ENCODE results near the gene TMSB4X.

Gene TMSB4X

GRCh38 chrX:12967711-12968465, 7.0 kb upstream of the TMSB4X start:
- H3K4me3 ChIP-seq (ENCODE audit: low read length in 2 of 2): no peak overlapping the region
- H3K27ac ChIP-seq (ENCODE audit: low read length): no peak overlapping the region
- H3K9me3 ChIP-seq (ENCODE audit: control insufficient read depth in 2 of 2, low read length in 2 of 2): no peaks in the 10 kb centered on the region
- peaks cover 0 to 5% of the 10 kb centered on the region in 2 donors for H3K27me3 ChIP-seq (ENCODE audit: control insufficient read depth in 1 of 2, insufficient read depth in 2 of 2, low read length in 2 of 2)
- H3K4me1 ChIP-seq (ENCODE audit: control insufficient read depth, insufficient read depth, low read length): peaks cover 7% of the 10 kb centered on the region
- H3K36me3 ChIP-seq (ENCODE audit: control insufficient read depth in 2 of 2, insufficient read depth in 2 of 2, low read length in 2 of 2): no peaks in the 10 kb centered on the region
- H3K9ac ChIP-seq (ENCODE audit: low read length in 2 of 2): no peak overlapping the region

- Histone ChIP-seq H3K9me3 (ENCODE audit: control insufficient read depth in 2 of 2, low read length in 2 of 2) (no peaks in the 10 kb centered on the region), H3K4me3 (ENCODE audit: low read length in 2 of 2) (peak overlapping the region; percentile 7 to 55)
Observed at GRCh38 chrX:12970691-12971202, 4.2 kb upstream of the TMSB4X start.

DNA sequence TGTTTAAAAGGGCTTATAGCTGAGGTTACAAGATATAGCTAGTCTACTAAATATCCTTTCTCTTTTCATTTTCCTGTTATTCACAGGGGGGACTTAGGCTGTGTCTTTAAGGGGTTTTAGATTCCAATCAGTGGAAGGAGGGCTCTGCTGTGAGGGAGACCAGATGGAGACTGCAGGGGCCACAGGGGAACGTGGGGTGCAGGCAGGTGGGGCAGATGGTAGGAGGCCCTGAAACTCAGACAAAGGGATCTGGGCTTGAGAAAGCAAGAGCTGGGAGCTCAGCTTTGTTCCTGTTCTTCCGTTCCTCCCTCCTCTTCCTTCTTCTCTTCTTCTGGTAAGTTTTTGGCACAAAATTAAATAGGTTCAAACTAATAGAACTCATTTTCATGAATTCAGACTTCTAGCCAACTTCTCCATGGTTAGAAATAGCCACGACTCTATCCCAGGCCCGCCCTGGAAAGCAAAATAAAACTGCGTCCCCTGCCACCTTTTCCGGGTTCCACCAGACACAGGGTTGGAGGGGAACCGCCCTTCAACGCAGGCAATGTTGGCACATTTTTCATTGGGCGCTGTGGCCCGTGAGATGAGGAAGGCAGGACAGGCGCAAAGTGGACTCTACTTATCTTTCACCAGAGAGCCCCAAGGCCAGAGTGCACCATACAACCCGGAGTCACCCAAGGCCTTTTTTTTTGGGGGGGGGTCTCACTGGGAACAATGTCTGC, 3.5 kb upstream of the TMSB4X start:
- Histone ChIP-seq H3K36me3 (ENCODE audit: control insufficient read depth in 2 of 2, insufficient read depth in 2 of 2, low read length in 2 of 2) (no peaks in the 10 kb centered on the region), H3K9ac (ENCODE audit: low read length in 2 of 2) (peak overlapping the region in 1 of 2 donors; percentile 30), H3K9me3 (ENCODE audit: control insufficient read depth in 2 of 2, low read length in 2 of 2) (no peaks in the 10 kb centered on the region), H3K4me3 (ENCODE audit: low read length in 2 of 2) (peak overlapping the region in 1 of 2 donors; percentile 29), H3K4me1 (ENCODE audit: control insufficient read depth, insufficient read depth, low read length) (peaks cover 12% of the 10 kb centered on the region), H3K27ac (ENCODE audit: low read length) (peak overlapping the region; percentile 64), H3K27me3 (ENCODE audit: control insufficient read depth in 1 of 2, insufficient read depth in 2 of 2, low read length in 2 of 2) (peaks cover 0 to 5% of the 10 kb centered on the region in 2 donors)

More at GRCh38 chrX:12970691-12971202, 4.2 kb upstream of the TMSB4X start:
- Histone ChIP-seq H3K4me1 (ENCODE audit: control insufficient read depth, insufficient read depth, low read length) (peaks cover 12% of the 10 kb centered on the region), H3K9ac (ENCODE audit: low read length in 2 of 2) (peak overlapping the region; percentile 3 to 47), H3K27ac (ENCODE audit: low read length) (peak overlapping the region; percentile 64), H3K36me3 (ENCODE audit: control insufficient read depth in 2 of 2, insufficient read depth in 2 of 2, low read length in 2 of 2) (no peaks in the 10 kb centered on the region), H3K27me3 (ENCODE audit: control insufficient read depth in 1 of 2, insufficient read depth in 2 of 2, low read length in 2 of 2) (peaks cover 0 to 5% of the 10 kb centered on the region in 2 donors)

GRCh38 chrX:12972243-12972642, 2.7 kb upstream of the TMSB4X start:
- Histone ChIP-seq H3K4me3 (ENCODE audit: low read length in 2 of 2) (peak overlapping the region in 1 of 2 donors; percentile 22), H3K9me3 (ENCODE audit: control insufficient read depth in 2 of 2, low read length in 2 of 2) (no peaks in the 10 kb centered on the region), H3K27me3 (ENCODE audit: control insufficient read depth in 1 of 2, insufficient read depth in 2 of 2, low read length in 2 of 2) (peaks cover 0 to 5% of the 10 kb centered on the region in 2 donors), H3K4me1 (ENCODE audit: control insufficient read depth, insufficient read depth, low read length) (peaks cover 12% of the 10 kb centered on the region), H3K9ac (ENCODE audit: low read length in 2 of 2) (peak overlapping the region in 1 of 2 donors; percentile 41), H3K36me3 (ENCODE audit: control insufficient read depth in 2 of 2, insufficient read depth in 2 of 2, low read length in 2 of 2) (no peaks in the 10 kb centered on the region), H3K27ac (ENCODE audit: low read length) (peak overlapping the region; percentile 64)

GRCh38 chrX:12972878-12973560, 1.9 kb upstream of the TMSB4X start:
- peak overlapping the region in 1 of 2 donors; percentile 86 for H3K4me3 ChIP-seq (ENCODE audit: low read length in 2 of 2)

GRCh38 chrX:12973561-12974304, 1.2 kb upstream of the TMSB4X start:
- H3K9ac ChIP-seq (ENCODE audit: low read length in 2 of 2): peak overlapping the region; percentile 36 to 97
- no peaks in the 10 kb centered on the region for H3K9me3 ChIP-seq (ENCODE audit: control insufficient read depth in 2 of 2, low read length in 2 of 2)
- H3K27me3 ChIP-seq (ENCODE audit: control insufficient read depth in 1 of 2, insufficient read depth in 2 of 2, low read length in 2 of 2): peaks cover 0 to 4% of the 10 kb centered on the region in 2 donors
- peak overlapping the region; percentile 90 for H3K27ac ChIP-seq (ENCODE audit: low read length)
- H3K4me1 ChIP-seq (ENCODE audit: control insufficient read depth, insufficient read depth, low read length): peaks cover 16% of the 10 kb centered on the region
- H3K36me3 ChIP-seq (ENCODE audit: control insufficient read depth in 2 of 2, insufficient read depth in 2 of 2, low read length in 2 of 2): no peaks in the 10 kb centered on the region
- H3K4me3 ChIP-seq (ENCODE audit: low read length in 2 of 2): peak overlapping the region; percentile 86 to 93

More at GRCh38 chrX:12972878-12973560, 1.9 kb upstream of the TMSB4X start:
- Histone ChIP-seq H3K9me3 (ENCODE audit: control insufficient read depth in 2 of 2, low read length in 2 of 2) (no peaks in the 10 kb centered on the region), H3K9ac (ENCODE audit: low read length in 2 of 2) (peak overlapping the region; percentile 36 to 97), H3K36me3 (ENCODE audit: control insufficient read depth in 2 of 2, insufficient read depth in 2 of 2, low read length in 2 of 2) (no peaks in the 10 kb centered on the region), H3K27ac (ENCODE audit: low read length) (peak overlapping the region; percentile 90), H3K4me1 (ENCODE audit: control insufficient read depth, insufficient read depth, low read length) (peaks cover 12% of the 10 kb centered on the region), H3K27me3 (ENCODE audit: control insufficient read depth in 1 of 2, insufficient read depth in 2 of 2, low read length in 2 of 2) (peaks cover 0 to 4% of the 10 kb centered on the region in 2 donors)

DNA sequence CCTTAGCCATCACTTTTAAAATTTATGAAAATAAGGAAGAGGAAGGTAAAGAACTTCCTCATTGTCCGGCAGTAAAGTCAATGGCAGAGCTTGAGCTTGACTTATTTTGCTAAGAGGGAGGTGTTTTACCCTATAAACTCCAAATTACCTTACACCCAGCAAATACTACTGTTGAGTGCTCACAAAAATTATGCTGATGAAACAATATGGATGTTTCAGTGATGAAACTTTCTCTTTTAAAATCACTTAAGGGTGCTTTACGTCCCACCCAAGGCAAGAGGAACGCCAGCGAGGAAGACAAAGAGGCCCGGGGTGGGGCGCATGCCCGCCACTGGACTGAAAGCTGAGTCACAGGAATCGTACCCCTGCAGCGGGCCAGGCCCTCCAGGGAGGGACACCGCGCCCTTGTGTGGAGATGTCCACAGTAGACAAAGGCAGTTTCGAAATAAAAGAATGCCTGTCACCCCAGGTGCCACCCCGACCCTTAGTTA, 560 bp upstream of the TMSB4X start:
- Histone ChIP-seq H3K4me1 (ENCODE audit: control insufficient read depth, insufficient read depth, low read length) (peaks cover 19% of the 10 kb centered on the region), H3K27ac (ENCODE audit: low read length) (peak overlapping the region; percentile 90), H3K9me3 (ENCODE audit: control insufficient read depth in 2 of 2, low read length in 2 of 2) (no peaks in the 10 kb centered on the region), H3K4me3 (ENCODE audit: low read length in 2 of 2) (peak overlapping the region; percentile 86 to 93), H3K27me3 (ENCODE audit: control insufficient read depth in 1 of 2, insufficient read depth in 2 of 2, low read length in 2 of 2) (peaks cover 0 to 4% of the 10 kb centered on the region in 2 donors), H3K9ac (ENCODE audit: low read length in 2 of 2) (peak overlapping the region; percentile 64 to 97), H3K36me3 (ENCODE audit: control insufficient read depth in 2 of 2, insufficient read depth in 2 of 2, low read length in 2 of 2) (no peaks in the 10 kb centered on the region)

- Histone ChIP-seq H3K4me3 (ENCODE audit: low read length in 2 of 2) (peak overlapping the region; percentile 86 to 93), H3K36me3 (ENCODE audit: control insufficient read depth in 2 of 2, insufficient read depth in 2 of 2, low read length in 2 of 2) (no peaks in the 10 kb centered on the region), H3K27me3 (ENCODE audit: control insufficient read depth in 1 of 2, insufficient read depth in 2 of 2, low read length in 2 of 2) (peaks cover 0 to 4% of the 10 kb centered on the region in 2 donors), H3K27ac (ENCODE audit: low read length) (peak overlapping the region; percentile 90), H3K9me3 (ENCODE audit: control insufficient read depth in 2 of 2, low read length in 2 of 2) (no peaks in the 10 kb centered on the region), H3K9ac (ENCODE audit: low read length in 2 of 2) (peak overlapping the region; percentile 93 to 97), H3K4me1 (ENCODE audit: control insufficient read depth, insufficient read depth, low read length) (peaks cover 19% of the 10 kb centered on the region)
Observed at GRCh38 chrX:12975670-12975965, 708 bp downstream of the TMSB4X start.

DNA sequence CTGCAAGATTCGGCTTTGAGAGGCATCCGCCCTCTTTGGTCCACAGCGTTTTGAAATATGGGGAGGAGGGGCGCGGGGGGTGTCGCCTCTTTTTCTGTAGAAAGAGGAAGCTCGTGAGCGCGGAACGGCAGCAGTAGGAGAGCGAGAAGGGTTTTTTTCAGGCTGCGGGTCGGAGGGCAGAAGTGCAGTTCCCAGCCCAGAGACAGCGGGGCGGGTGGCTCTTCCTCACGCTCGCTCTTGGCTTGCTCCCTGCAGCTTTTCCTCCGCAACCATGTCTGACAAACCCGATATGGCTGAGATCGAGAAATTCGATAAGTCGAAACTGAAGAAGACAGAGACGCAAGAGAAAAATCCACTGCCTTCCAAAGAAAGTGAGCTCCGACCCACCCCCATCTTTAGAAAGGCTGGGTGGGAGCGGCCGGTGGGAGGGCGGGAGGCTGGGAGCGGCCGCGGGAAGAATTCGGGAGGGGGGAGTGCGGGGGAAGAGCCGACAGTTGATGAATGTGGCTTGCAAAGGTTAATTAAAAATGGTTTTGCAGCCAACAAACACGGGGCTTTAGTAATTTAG, 1.2 kb downstream of the TMSB4X start:
- peaks cover 0 to 4% of the 10 kb centered on the region in 2 donors for H3K27me3 ChIP-seq (ENCODE audit: control insufficient read depth in 1 of 2, insufficient read depth in 2 of 2, low read length in 2 of 2)
- H3K9ac ChIP-seq (ENCODE audit: low read length in 2 of 2): peak overlapping the region; percentile 93 to 97
- H3K4me3 ChIP-seq (ENCODE audit: low read length in 2 of 2): peak overlapping the region; percentile 86 to 93
- H3K36me3 ChIP-seq (ENCODE audit: control insufficient read depth in 2 of 2, insufficient read depth in 2 of 2, low read length in 2 of 2): no peaks in the 10 kb centered on the region
- H3K9me3 ChIP-seq (ENCODE audit: control insufficient read depth in 2 of 2, low read length in 2 of 2): no peaks in the 10 kb centered on the region
- H3K4me1 ChIP-seq (ENCODE audit: control insufficient read depth, insufficient read depth, low read length): peaks cover 15% of the 10 kb centered on the region
- H3K27ac ChIP-seq (ENCODE audit: low read length): peak overlapping the region; percentile 90

All from stomach smooth muscle (tissue), 2 donors.